Right lobe of liver (tissue), 6 donors: ENCODE data around the gene TIMP1. TPM values are rescaled to one million over a fixed set of nuclear protein-coding genes. Genes with fewer than 3 reads are reported as not detected.

Experiments
- ATAC-seq, 4 donors: fragments of 200-7000 bp; cut with Tn5 transposase; one replicate each; pipeline ENCODE4 v1.9.1; 2020; ENCODE audit warnings: mild to moderate bottlenecking in 4 of 4, moderate library complexity in 4 of 4
- DNase-seq, 3 donors: peaks; one replicate each; pipeline ENCODE4 v3.0.0-alpha.2; 2020
- H3K27ac ChIP-seq, 3 donors: fragments of 200-600 bp; one replicate each; pipeline ENCODE4 v1.8.0; 2022
- H3K27me3 ChIP-seq, 2 donors: fragments of 200-600 bp; one replicate each; pipeline ENCODE4 v1.8.0; 2022
- H3K36me3 ChIP-seq, 4 donors: fragments of 200-600 bp; sonication (generic) in 1 of 4; one replicate each; pipeline versions ENCODE4 v1.5.1 to v1.8.0; 2017 to 2022; ENCODE audit warnings: control low read depth in 1 of 4
- H3K4me1 ChIP-seq, 4 donors: fragments of 200-600 bp; sonication (generic) in 1 of 4; one replicate each; pipeline versions ENCODE4 v1.5.1 to v1.8.0; 2017 to 2022; ENCODE audit warnings: control low read depth in 1 of 4
- H3K4me3 ChIP-seq, 3 donors: fragments of 200-600 bp; one replicate each; pipeline ENCODE4 v1.8.0; 2022
- H3K9me3 ChIP-seq, 4 donors: fragments of 200-600 bp; sonication (generic) in 1 of 4; one replicate each; pipeline versions ENCODE4 v1.5.1 to v1.8.0; 2017 to 2022; ENCODE audit warnings: control low read depth in 1 of 4
- POLR2A ChIP-seq: fragments of 450-650 bp; IDR thresholded peaks from one replicate; pipeline ENCODE4 v1.6.1; 2017; ENCODE audit warnings: antibody characterized with exemption, mild to moderate bottlenecking
- WGBS: methylation state at CpG from one replicate; pipeline ENCODE4 v1.1.6; 2018; ENCODE audit warnings: low coverage, low lambda C conversion rate; ENCODE audit not compliant: insufficient coverage; ENCODE audit errors: missing lambda C conversion rate; 5-methylcytosine and 5-hydroxymethylcytosine counted together
- intact Hi-C, 2 donors: fragments of 100-400 bp; cut with DNase I; formaldehyde crosslinking; loops; one replicate each; pipeline versions ENCODE4 v1.11.2 to v1.14.1; 2022
- total RNA-seq, 6 experiments: library from RNA; depleted of rRNA in 2 of 6; stranded (reverse); fragments of >200 nt in 2 of 6; fragmentation: NEBNext Ultra II Directional in 3 of 6; extraction: Animal tissue kit (Norgen Biotek cat#: 25700) in 3 of 6; gene quantifications; one replicate each; pipeline versions ENCODE4 v1.1.0 to v1.2.4, GENCODE V29; 2016 to 2023
- TF ChIP-seq, protein P1 (sequence below), 4 donors: fragments of 200-600 bp in 3 of 4; fragments of 450-650 bp in 1 of 4; IDR thresholded peaks; one replicate each; pipeline versions ENCODE4 v1.5.1 to v1.8.0; 2016 to 2022; ENCODE audit warnings: antibody characterized with exemption in 4 of 4, mild to moderate bottlenecking in 2 of 4
- donor health status: DM: no; HTN: yes; CAD: no.
- donor health status: DM: no; HTN: no; CAD: no.
- donor health status: DM: no; HTN: no; CAD: no.
- donor health status: DM: no; HTN: yes; CAD: no.
- donor health status: DM: no; HTN: yes; CAD: no.

Gene TIMP1
- total RNA-seq, 6 experiments from 2014 or later: 82.1 to 432 (median 143) TPM

DNA sequence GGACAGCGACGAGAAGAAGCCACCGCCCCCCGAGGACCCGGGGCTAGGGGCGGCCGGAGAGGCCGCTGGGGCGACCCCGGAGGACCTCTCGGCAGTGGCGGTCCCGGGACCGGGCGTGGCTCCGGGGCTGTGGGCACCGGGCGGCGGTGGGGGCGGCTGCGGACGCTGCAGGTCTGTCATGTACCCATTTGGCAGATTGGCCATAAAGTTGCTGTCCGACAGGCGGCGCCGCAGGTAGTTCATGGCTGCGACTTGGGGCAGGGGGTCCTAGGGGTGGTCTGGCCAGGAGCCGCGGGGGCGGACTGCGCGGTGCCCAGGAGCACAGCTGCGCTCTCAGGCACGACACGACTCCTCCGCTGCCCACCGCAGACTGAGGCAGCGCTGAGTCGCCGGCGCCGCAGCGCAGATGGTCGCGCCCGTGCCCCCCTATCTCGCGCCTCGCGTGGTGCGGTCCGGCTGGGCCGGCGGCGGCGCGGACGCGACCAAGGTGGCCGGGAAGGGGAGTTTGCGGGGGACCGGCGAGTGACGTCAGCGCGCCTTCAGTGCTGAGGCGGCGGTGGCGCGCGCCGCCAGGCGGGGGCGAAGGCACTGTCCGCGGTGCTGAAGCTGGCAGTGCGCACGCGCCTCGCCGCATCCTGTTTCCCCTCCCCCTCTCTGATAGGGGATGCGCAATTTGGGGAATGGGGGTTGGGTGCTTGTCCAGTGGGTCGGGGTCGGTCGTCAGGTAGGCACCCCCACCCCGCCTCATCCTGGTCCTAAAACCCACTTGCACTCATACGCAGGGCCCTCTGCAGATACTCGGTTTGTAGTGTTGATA is 37.5 kb downstream of the TIMP1 start, which contains the start of gene SYN1:
TSS of gene SYN1 (minus strand) at position 372 of the 817 bp plus-strand sequence. CDS start at position 243, 129 bp downstream.
- H3K9me3 ChIP-seq: no peaks in the 10 kb centered on the region
- no peak within 1 kb of the TSS for H3K27ac ChIP-seq
- no peaks in the 10 kb centered on the region for H3K27me3 ChIP-seq
- DNase-seq (peak; percentile 66 to 84 (median 80)), ATAC-seq (peak; percentile 89 to 96 (median 94))
- peak within 1 kb of the TSS in 2 of 3 donors; percentile 14 to 32 for H3K4me3 ChIP-seq
- TF ChIP-seq, protein P1, sequence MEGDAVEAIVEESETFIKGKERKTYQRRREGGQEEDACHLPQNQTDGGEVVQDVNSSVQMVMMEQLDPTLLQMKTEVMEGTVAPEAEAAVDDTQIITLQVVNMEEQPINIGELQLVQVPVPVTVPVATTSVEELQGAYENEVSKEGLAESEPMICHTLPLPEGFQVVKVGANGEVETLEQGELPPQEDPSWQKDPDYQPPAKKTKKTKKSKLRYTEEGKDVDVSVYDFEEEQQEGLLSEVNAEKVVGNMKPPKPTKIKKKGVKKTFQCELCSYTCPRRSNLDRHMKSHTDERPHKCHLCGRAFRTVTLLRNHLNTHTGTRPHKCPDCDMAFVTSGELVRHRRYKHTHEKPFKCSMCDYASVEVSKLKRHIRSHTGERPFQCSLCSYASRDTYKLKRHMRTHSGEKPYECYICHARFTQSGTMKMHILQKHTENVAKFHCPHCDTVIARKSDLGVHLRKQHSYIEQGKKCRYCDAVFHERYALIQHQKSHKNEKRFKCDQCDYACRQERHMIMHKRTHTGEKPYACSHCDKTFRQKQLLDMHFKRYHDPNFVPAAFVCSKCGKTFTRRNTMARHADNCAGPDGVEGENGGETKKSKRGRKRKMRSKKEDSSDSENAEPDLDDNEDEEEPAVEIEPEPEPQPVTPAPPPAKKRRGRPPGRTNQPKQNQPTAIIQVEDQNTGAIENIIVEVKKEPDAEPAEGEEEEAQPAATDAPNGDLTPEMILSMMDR (IDR thresholded peaks at IDR 0.05): peak in 3 of 4 donors; percentile 10 to 11 (median 10)
- TF ChIP-seq POLR2A: no peak
- intact Hi-C loops: no loop called here
- no peaks in the 10 kb centered on the region for H3K36me3 ChIP-seq
- WGBS: 64% methylated on average over 11 of the region's 88 CpGs
- H3K4me1 ChIP-seq: no peaks in the 10 kb centered on the region

DNA sequence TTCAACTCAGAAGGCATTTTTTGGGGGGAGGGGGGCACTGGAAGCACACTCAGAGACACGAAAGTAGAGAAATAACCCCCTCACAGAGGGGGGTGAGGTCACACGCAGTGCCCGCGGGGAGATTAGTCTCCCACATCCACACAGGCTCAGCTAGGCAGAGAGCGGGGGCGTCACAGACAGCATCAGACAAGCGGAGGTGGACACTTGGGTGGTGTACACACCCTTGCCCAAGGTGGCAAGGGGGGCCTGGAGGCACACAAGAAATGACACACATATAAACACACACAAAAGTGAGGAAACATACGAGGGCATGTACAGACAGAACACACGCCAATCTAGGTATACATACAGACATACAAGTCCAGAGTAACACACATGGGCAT is 38.1 kb downstream of the TIMP1 start:
- no peak for ATAC-seq
- H3K4me3 ChIP-seq: no peak overlapping the region
- no peaks in the 10 kb centered on the region for H3K4me1 ChIP-seq
- H3K27me3 ChIP-seq: no peaks in the 10 kb centered on the region
- no peak for DNase-seq
- WGBS: 63% methylated on average over 7 of the region's 9 CpGs
- H3K9me3 ChIP-seq: no peaks in the 10 kb centered on the region
- TF ChIP-seq POLR2A: no peak
- H3K27ac ChIP-seq: no peak overlapping the region
- intact Hi-C loops: no loop called here
- no peaks in the 10 kb centered on the region for H3K36me3 ChIP-seq

DNA sequence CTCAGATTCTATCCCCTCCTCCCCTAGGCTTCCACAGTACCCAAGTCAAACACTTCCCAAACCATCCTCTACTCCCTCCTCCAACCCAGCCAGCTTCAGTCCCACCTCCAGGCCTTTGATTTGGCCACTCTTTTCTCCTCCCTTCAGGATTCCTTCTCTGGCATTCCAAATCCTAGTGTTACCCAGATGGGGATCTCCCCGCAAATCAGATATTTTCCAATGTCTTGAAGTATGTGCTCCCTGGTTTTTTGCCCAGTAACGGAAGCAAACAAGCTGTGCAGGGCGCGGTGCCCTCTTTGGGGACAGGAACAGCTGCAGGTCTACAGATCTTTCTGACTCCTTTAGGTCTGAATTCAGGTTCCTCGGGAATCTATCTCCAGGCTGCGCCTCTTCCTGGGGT is 39.6 kb downstream of the TIMP1 start:
- no peak for DNase-seq
- H3K4me3 ChIP-seq: no peak overlapping the region
- no peak overlapping the region for H3K27ac ChIP-seq
- no peaks in the 10 kb centered on the region for H3K9me3 ChIP-seq
- H3K4me1 ChIP-seq: no peaks in the 10 kb centered on the region
- no peaks in the 10 kb centered on the region for H3K36me3 ChIP-seq
- WGBS: 72% methylated on average over 6 of the region's 6 CpGs
- no peaks in the 10 kb centered on the region for H3K27me3 ChIP-seq
- intact Hi-C loops: no loop called here
- no peak for ATAC-seq
- TF ChIP-seq, protein P1 (IDR thresholded peaks at IDR 0.05): no peak
- no peak for TF ChIP-seq POLR2A

DNA sequence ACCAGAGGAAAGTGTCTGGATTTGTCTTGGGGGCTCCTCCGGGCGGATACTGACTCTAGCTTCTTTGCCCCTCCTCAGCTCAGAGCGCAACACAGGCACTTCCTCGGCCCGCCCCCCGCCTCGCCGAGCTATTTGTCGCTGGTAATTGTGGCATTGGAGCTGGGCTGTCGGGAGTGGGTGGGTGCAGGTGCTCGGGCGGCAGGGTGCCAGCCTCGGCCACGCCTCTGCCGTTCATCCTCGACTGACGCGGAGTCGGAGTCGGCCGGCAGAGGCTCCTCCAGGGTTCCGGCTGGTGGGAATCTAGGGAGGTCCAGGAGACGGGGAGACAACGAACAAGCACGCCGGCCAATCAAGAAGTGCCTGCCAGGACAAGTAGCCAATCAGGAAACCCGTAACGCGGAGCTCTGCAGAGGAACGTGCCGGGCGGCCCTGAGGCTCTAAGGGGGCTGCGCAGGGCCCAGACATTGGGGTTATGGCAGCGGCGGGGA is 41.3 kb downstream of the TIMP1 start:
- Histone ChIP-seq H3K4me3 (no peak overlapping the region), H3K4me1 (no peaks in the 10 kb centered on the region), H3K9me3 (no peaks in the 10 kb centered on the region), H3K36me3 (no peaks in the 10 kb centered on the region), H3K27me3 (no peaks in the 10 kb centered on the region), H3K27ac (no peak overlapping the region)
- DNase-seq: peak in 2 of 3 donors; percentile 38 to 58
- peak; percentile 34 to 49 (median 46) for ATAC-seq
- no peak for TF ChIP-seq POLR2A
- TF ChIP-seq, protein P1 (IDR thresholded peaks at IDR 0.05): no peak
- WGBS: 31% methylated on average over 23 of the region's 35 CpGs
- intact Hi-C loops: no loop called here

DNA sequence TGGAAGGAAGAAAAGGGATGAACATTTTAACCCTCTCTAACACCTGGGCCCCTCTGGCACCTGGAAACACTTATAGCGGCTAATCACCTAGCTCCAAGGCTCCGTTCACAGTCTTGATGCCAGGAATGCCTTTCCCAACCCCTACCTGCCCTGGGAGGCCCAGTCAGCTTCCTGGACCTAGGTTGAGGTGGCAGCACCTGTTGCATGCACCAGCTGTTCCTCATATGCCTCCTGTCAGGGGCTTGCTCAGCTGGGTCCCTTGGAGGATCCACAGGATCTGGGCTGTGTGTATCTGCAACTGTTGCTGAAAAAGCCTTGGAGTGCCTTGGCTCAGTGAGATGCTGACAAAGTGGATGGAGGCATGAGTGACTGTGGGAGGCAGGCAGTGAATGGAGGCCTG is 43.1 kb downstream of the TIMP1 start:
- WGBS: no CpG with 5 or more reads among the region's 2 CpGs
- intact Hi-C loops: no loop called here
- TF ChIP-seq, protein P1 (IDR thresholded peaks at IDR 0.05): no peak
- no peak for TF ChIP-seq POLR2A
- Histone ChIP-seq H3K4me1 (no peaks in the 10 kb centered on the region), H3K4me3 (no peak overlapping the region), H3K36me3 (no peaks in the 10 kb centered on the region), H3K27ac (no peak overlapping the region), H3K9me3 (no peaks in the 10 kb centered on the region), H3K27me3 (no peaks in the 10 kb centered on the region)
- DNase-seq (no peak), ATAC-seq (no peak)
